ENCODE results near the gene TEX14. TPM values are rescaled to one million over a fixed set of nuclear protein-coding genes. Genes with fewer than 3 reads are reported as not detected.

TEX14 gene
- total RNA-seq, 1 experiment from 2014 or later = 0.89 TPM

GRCh38 chr17:58722696-58723095 is 30.9 kb upstream of the TEX14 start:
- intact Hi-C loops (cut with micrococcal nuclease) = no loop called here
- DNase-seq (ENCODE audit: low read depth, low spot score) (no peak), ATAC-seq (no peak)
- no peaks in the 10 kb centered on the region for H4K20me1 ChIP-seq (ENCODE audit: insufficient read depth)
- H2AFZ ChIP-seq (ENCODE audit: low read depth, low read length, poor library complexity, severe bottlenecking) = no peak overlapping the region
- no peaks in the 10 kb centered on the region for H3K9me3 ChIP-seq (ENCODE audit: control insufficient read depth in 1 of 2, insufficient read depth in 1 of 2, low read depth in 1 of 2, low read length in 2 of 2)
- H3K27ac ChIP-seq (ENCODE audit: low read depth, low read length) = no peak overlapping the region
- CTCF ChIA-PET = no interaction called here
- no TSS peak for BruUV-seq (replicated peaks)
- POLR2A ChIA-PET = no interaction called here
- peaks cover 10 to 12% of the 10 kb centered on the region in 2 experiments; a peak in 3 of 4 replicates for H3K36me3 ChIP-seq (ENCODE audit: control insufficient read depth in 1 of 2, insufficient read depth in 2 of 2, low read length in 2 of 2)
- H3K79me2 ChIP-seq (ENCODE audit: insufficient read depth, low read length) = no peaks in the 10 kb centered on the region
- no peaks in the 10 kb centered on the region for H3K27me3 ChIP-seq (ENCODE audit: insufficient read depth, low read length)
- RAD21 ChIA-PET (ENCODE audit: low non-redundant PET in 1 of 2, low total read pairs in 2 of 2, uncharacterized antibody in 2 of 2, unreplicated experiment in 2 of 2) = no interaction called here
- no peak for TF ChIP-seq POLR2AphosphoS5 (IDR thresholded peaks at IDR 0.05; ENCODE audit: low read depth, low read length)
- TF ChIP-seq CEBPB (IDR thresholded peaks at IDR 0.05; ENCODE audit: low read depth) = no peak
- no peak for TF ChIP-seq SIN3A (IDR thresholded peaks at IDR 0.05; ENCODE audit: low read depth)
- TF ChIP-seq, protein P1, sequence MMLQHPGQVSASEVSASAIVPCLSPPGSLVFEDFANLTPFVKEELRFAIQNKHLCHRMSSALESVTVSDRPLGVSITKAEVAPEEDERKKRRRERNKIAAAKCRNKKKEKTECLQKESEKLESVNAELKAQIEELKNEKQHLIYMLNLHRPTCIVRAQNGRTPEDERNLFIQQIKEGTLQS (IDR thresholded peaks at IDR 0.05) = no peak
- no peak for TF ChIP-seq TCF7L2 (IDR thresholded peaks at IDR 0.05; ENCODE audit: borderline replicate concordance, extremely low read depth, insufficient read depth, insufficient read length)
- TF ChIP-seq YY1 (IDR thresholded peaks at IDR 0.05; ENCODE audit: extremely low read depth, insufficient replicate concordance, low read depth, low read length) = no peak
- TF ChIP-seq FOSL1 (IDR thresholded peaks at IDR 0.05; ENCODE audit: low read depth) = no peak
- TF ChIP-seq ZFX (IDR thresholded peaks at IDR 0.05) = no peak
- no peak for TF ChIP-seq ZBTB33 (IDR thresholded peaks at IDR 0.05; ENCODE audit: extremely low read depth, insufficient replicate concordance, low read length)
- H3K9ac ChIP-seq (ENCODE audit: low read length) = no peak overlapping the region
- no peak overlapping the region for H3K4me3 ChIP-seq (replicated peaks in 1 of 2; ENCODE audit: low read depth in 1 of 2, low read length in 2 of 2)
- no peaks in the 10 kb centered on the region for H3K4me1 ChIP-seq (ENCODE audit: control insufficient read depth in 1 of 2, insufficient read depth in 2 of 2, low read length in 2 of 2)
- H3K4me2 ChIP-seq (ENCODE audit: low read length) = no peak overlapping the region
- H3K9me2 ChIP-seq (ENCODE audit: insufficient read depth) = no peaks in the 10 kb centered on the region
